OCI-LY3 (cell line): ENCODE data around the gene SERPINE1.

ENCODE experiments used
- H2AFZ ChIP-seq: fragments of 200-600, 300-600 bp; shearing (Covaris generic); 2 replicates; pipeline ENCODE4 v1.6.0; 2014; ENCODE audit warnings: antibody characterized with exemption, low read depth, low read length
- H3K27ac ChIP-seq: fragments of 200-600, 300-600 bp; sonication (generic); 2 replicates; pipeline ENCODE4 v1.5.1; 2014; ENCODE audit warnings: mild to moderate bottlenecking, low read length, moderate library complexity, mixed read lengths
- H3K27me3 ChIP-seq: fragments of 200-600, 300-600 bp; sonication (generic); 2 replicates; pipeline ENCODE4 v1.6.1; 2014; ENCODE audit warnings: low read depth, low read length, mixed read lengths
- H3K36me3 ChIP-seq: fragments of 200-600, 300-600 bp; sonication (generic); replicated peaks from 2 replicates; pipeline ENCODE3; 2014; ENCODE audit warnings: low read depth, low read length, mixed read lengths
- H3K4me1 ChIP-seq: fragments of 300-600, 200-600 bp; sonication (generic); 2 replicates; pipeline ENCODE4 v1.6.1; 2014; ENCODE audit warnings: low read length, mixed read lengths
- H3K4me2 ChIP-seq: fragments of 200-600, 300-600 bp; sonication (generic); 2 replicates; pipeline ENCODE4 v1.6.1; 2014; ENCODE audit warnings: low read length, mixed read lengths
- H3K4me3 ChIP-seq: fragments of 300-600, 200-600 bp; sonication (generic); 2 replicates; pipeline ENCODE4 v1.5.1; 2014; ENCODE audit warnings: antibody characterized with exemption, mild to moderate bottlenecking, low read length, moderate library complexity
- H3K79me2 ChIP-seq: fragments of 300-600, 200-600 bp; shearing (Covaris generic); 2 replicates; pipeline ENCODE4 v1.6.1; 2014; ENCODE audit warnings: mild to moderate bottlenecking, low read length, mixed read lengths
- H3K9ac ChIP-seq: fragments of 300-600, 200-600 bp; shearing (Covaris generic); 2 replicates; pipeline ENCODE4 v1.6.0; 2014; ENCODE audit warnings: mild to moderate bottlenecking, low read length, moderate library complexity
- H3K9me3 ChIP-seq: fragments of 200-600, 300-600 bp; shearing (Covaris generic); 2 replicates; pipeline ENCODE4 v1.6.1; 2014; ENCODE audit warnings: low read length, mixed read lengths; ENCODE audit not compliant: insufficient read depth
- H4K20me1 ChIP-seq: fragments of 200-600, 300-600 bp; sonication (generic); 2 replicates; pipeline ENCODE4 v1.6.1; 2016; ENCODE audit warnings: low read length, mixed read lengths; ENCODE audit not compliant: insufficient read depth
- EZH2phosphoT487 ChIP-seq: fragments of 200-600 bp; shearing (Covaris generic); IDR thresholded peaks from 2 replicates; pipeline ENCODE4 v1.6.1; 2018; ENCODE audit warnings: antibody characterized with exemption, mixed run types, low read depth
- TF ChIP-seq, protein P1 (sequence below): fragments of 200-600, 300-600 bp; sonication (generic); IDR thresholded peaks from 2 replicates; pipeline ENCODE4 v1.5.1; 2014; ENCODE audit warnings: antibody characterized with exemption, low read length, low read depth

Gene SERPINE1

DNA sequence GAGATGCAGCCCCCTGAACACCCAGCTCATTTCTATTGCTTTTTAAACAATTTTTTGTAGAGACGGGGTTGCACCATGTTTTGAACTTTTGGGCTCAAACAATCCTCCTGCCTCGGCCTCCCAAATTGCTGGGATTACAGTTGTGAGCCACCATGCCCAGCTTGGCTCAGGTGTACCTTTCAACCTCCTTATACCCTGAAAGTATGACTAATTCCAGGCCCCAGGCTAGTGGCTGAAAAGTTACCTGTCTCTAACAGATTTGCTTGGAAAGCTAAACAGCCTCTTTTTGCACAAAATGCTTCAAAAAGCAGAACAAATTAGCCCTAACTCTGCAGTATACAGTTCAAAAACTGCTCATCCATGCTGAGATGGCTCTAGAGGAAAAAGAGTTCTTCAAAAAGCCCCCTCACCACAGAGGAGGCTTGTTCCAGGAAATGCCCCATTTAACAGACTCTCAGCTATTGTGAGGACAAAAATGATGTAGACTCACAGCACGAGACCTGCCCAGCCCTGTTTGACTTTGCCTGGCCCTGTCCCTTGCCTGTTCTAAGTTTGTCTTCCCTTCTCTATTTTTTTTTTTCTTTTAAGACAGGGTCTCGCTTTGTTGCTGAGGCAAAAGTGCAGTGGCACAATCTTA, 14.0 kb downstream of the SERPINE1 start:
- Histone ChIP-seq H3K4me3 (no peak overlapping the region), H3K27me3 (peaks cover 8% of the 10 kb centered on the region; the same call in 1 of the 2 replicates), H4K20me1 (no peaks in the 10 kb centered on the region), H3K9ac (no peak overlapping the region), H3K79me2 (no peaks in the 10 kb centered on the region), H3K36me3 (no peaks in the 10 kb centered on the region), H3K27ac (0 out of 2 replicates have a peak overlapping the region, but pooled peaks have one; percentile 2), H3K4me1 (peaks cover 14% of the 10 kb centered on the region), H2AFZ (peak overlapping the region; percentile 75), H3K4me2 (peak overlapping the region; percentile 20; the same call in 1 of the 2 replicates), H3K9me3 (no peaks in the 10 kb centered on the region)
- no peak for TF ChIP-seq EZH2phosphoT487
- TF ChIP-seq, protein P1, sequence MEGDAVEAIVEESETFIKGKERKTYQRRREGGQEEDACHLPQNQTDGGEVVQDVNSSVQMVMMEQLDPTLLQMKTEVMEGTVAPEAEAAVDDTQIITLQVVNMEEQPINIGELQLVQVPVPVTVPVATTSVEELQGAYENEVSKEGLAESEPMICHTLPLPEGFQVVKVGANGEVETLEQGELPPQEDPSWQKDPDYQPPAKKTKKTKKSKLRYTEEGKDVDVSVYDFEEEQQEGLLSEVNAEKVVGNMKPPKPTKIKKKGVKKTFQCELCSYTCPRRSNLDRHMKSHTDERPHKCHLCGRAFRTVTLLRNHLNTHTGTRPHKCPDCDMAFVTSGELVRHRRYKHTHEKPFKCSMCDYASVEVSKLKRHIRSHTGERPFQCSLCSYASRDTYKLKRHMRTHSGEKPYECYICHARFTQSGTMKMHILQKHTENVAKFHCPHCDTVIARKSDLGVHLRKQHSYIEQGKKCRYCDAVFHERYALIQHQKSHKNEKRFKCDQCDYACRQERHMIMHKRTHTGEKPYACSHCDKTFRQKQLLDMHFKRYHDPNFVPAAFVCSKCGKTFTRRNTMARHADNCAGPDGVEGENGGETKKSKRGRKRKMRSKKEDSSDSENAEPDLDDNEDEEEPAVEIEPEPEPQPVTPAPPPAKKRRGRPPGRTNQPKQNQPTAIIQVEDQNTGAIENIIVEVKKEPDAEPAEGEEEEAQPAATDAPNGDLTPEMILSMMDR = no peak

DNA sequence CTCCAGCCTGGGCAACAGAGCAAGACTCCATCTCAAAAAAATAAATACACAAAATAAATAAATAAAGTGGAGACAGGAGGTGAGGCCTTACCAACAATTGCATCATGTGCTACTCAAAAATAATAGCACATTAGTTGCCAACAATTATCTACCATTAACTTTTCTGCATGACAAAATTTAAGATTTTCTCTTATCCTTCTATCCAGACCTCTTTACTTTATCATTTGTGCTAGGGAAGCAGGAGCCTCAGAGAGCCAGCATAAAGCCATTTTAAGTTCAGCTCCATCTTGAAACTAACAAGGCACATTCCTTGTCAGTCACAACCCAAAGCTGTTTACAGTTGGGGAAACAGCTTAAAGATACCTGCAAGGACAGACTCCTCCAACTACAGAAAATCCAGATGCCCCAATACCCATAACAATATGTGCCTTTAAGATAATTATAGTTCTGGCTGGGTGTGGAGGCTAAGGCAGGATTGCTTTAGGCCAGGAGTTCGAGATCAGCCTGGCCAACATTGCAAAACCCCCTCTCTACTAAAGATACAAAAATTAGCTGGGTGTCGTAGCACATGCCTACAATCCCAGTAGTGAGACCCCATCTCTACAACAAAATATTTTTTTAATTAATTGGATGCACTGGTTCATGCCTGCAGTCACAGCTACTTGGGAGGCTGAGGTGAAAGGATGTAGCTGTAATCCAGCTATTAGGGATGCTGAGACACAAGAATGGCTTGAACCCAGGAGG, 25.2 kb downstream of the SERPINE1 start:
- peaks cover 8% of the 10 kb centered on the region for H3K36me3 ChIP-seq
- H3K9ac ChIP-seq = no peak overlapping the region
- peaks cover 20% of the 10 kb centered on the region for H3K79me2 ChIP-seq
- no peak overlapping the region for H2AFZ ChIP-seq
- no peaks in the 10 kb centered on the region; the same call in 1 of the 2 replicates for H3K27me3 ChIP-seq
- H3K4me2 ChIP-seq = no peak overlapping the region
- peaks cover 21% of the 10 kb centered on the region for H3K4me1 ChIP-seq
- no peaks in the 10 kb centered on the region for H3K9me3 ChIP-seq
- TF ChIP-seq, protein P1 = no peak
- no peak overlapping the region for H3K27ac ChIP-seq
- H4K20me1 ChIP-seq = no peaks in the 10 kb centered on the region
- no peak overlapping the region for H3K4me3 ChIP-seq

DNA sequence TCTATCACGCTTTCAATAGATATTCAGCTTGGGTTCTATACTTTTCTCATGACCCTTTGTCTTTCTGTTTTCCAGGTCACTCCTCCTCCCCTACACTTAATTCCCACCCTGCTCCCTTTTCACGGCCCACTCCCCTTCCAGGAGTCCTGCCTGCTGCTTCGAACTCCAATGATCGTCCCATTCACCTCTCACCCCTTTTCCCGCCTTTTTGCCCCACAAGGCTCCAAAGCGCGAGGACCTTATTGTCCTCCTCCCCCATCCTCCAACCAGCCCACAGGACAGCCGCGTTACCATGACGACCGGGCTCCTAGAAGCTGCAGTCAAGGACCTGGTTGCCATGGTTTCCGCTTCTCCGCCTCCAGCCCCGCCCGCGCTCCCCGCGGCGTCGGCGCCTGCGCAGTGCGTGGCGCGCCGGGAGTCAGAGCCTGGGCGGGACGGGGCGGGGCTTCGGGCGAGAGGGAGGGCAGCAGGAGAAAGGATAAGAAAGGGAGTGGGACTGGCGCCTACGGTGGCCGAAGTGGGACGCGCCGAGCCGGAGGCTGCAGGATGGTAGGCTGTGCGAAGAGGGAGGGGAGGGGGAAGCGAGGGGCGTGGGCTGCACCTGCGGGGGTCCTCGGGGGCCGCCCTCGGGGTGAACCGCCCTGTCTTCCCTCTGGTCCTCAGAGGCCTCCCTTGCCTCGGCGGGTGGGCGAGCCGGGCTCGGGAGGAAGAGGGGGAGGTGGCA, 27.2 kb downstream of the SERPINE1 start, which contains the start of gene AP1S1:
AP1S1 (plus strand) TSS at position 508 of the 724 bp plus-strand sequence; CDS start at position 547, 39 bp downstream.
- H2AFZ ChIP-seq = peak within 1 kb of the TSS; percentile 75; the same call in 1 of the 2 replicates

More for the DNA sequence above, 27.2 kb downstream of the SERPINE1 start, which contains the start of gene AP1S1:
- Histone ChIP-seq H3K9ac (peak within 1 kb of the TSS; percentile 93), H3K79me2 (peaks cover 20% of the 10 kb centered on the region), H3K4me2 (peak within 1 kb of the TSS; percentile 88), H3K36me3 (peaks cover 22% of the 10 kb centered on the region), H4K20me1 (no peaks in the 10 kb centered on the region), H3K27ac (peak within 1 kb of the TSS; percentile 55), H3K4me1 (peaks cover 25% of the 10 kb centered on the region), H3K4me3 (peak within 1 kb of the TSS; percentile 92), H3K27me3 (no peaks in the 10 kb centered on the region), H3K9me3 (no peaks in the 10 kb centered on the region)
- TF ChIP-seq, protein P1 = no peak
